Heart right ventricle (tissue), 16 donors: ENCODE measurements around the gene RPS6KA2. TPM values are rescaled to one million over a fixed set of nuclear protein-coding genes. Genes with fewer than 3 reads are reported as not detected.

Experiments used
- ATAC-seq, 8 donors: fragments of 200-7000 bp; cut with Tn5 transposase; one replicate each; pipeline ENCODE4 v1.9.1; 2020; ENCODE audit warnings: mild to moderate bottlenecking in 8 of 8, moderate library complexity in 8 of 8, moderate number of reproducible peaks in 1 of 8
- DNase-seq, 2 donors: peaks; one replicate each; pipeline ENCODE4 v3.0.0-alpha.2; 2020
- H3K27ac ChIP-seq, 10 donors: fragments of 200-600 bp; sonication (generic) in 2 of 10; one replicate each; pipeline versions ENCODE4 v1.5.0 to v1.8.0; 2020 to 2022; ENCODE audit warnings: mild to moderate bottlenecking in 3 of 10
- H3K27me3 ChIP-seq, 7 donors: fragments of 200-600 bp; one replicate each; pipeline ENCODE4 v1.8.0; 2021 to 2022; ENCODE audit warnings: mild to moderate bottlenecking in 2 of 7
- H3K36me3 ChIP-seq, 9 donors: fragments of 200-600 bp; sonication (generic) in 1 of 9; one replicate each; pipeline versions ENCODE4 v1.5.0 to v1.8.0; 2020 to 2022; ENCODE audit warnings: mild to moderate bottlenecking in 2 of 9
- H3K4me1 ChIP-seq, 9 donors: fragments of 200-600 bp; sonication (generic) in 1 of 9; one replicate each; pipeline versions ENCODE4 v1.5.0 to v1.8.0; 2020 to 2022; ENCODE audit warnings: mild to moderate bottlenecking in 4 of 9
- H3K4me3 ChIP-seq, 10 donors: fragments of 200-600 bp; sonication (generic) in 2 of 10; one replicate each; pipeline versions ENCODE4 v1.5.0 to v1.8.0; 2020 to 2022; ENCODE audit warnings: mild to moderate bottlenecking in 7 of 10, moderate library complexity in 2 of 10
- H3K9me3 ChIP-seq, 11 donors: fragments of 200-600 bp in 10 of 11; sonication (generic) in 2 of 11; one replicate each; pipeline versions ENCODE4 v1.5.0 to v1.8.0; 2013 to 2022; ENCODE audit warnings: mild to moderate bottlenecking in 2 of 11, control low read depth in 1 of 11, moderate library complexity in 1 of 11
- CTCF ChIP-seq, 9 donors: fragments of 200-600 bp; sonication (generic) in 2 of 9; IDR thresholded peaks; one replicate each; pipeline versions ENCODE4 v1.5.0 to v1.8.0; 2021 to 2022; ENCODE audit warnings: antibody characterized with exemption in 9 of 9, mild to moderate bottlenecking in 5 of 9, moderate library complexity in 1 of 9
- WGBS, 2 donors: extraction: QIAGEN DNeasy Blood & Tissue Kit; methylation state at CpG; one replicate each; pipeline ENCODE4 v1.1.7; 2013; ENCODE audit warnings: inconsistent platforms in 1 of 2; 5-methylcytosine and 5-hydroxymethylcytosine counted together
- intact Hi-C, 10 donors: fragments of 100-400 bp; cut with DNase I; formaldehyde crosslinking; loops; one replicate each; pipeline versions ENCODE4 v1.11.1 to v1.14.2; 2022
- polyA plus RNA-seq, 2 donors: library from polyadenylated mRNA; stranded (reverse); fragments of 200-250 nt; gene quantifications; one replicate each; pipeline ENCODE4 v1.2.3, GENCODE V29; 2013
- total RNA-seq, 10 donors: library from RNA; stranded (reverse); fragmentation: NEBNext Ultra II Directional in 3 of 10; extraction: Animal tissue kit (Norgen Biotek cat#: 25700) in 3 of 10; gene quantifications; one replicate each; pipeline versions ENCODE4 v1.2.1 to v1.2.4, GENCODE V29; 2021 to 2023
- donor health status: Arrhythmogenic right ventricular cardiomyopathy.
- donor health status: ischemic (EF 13 %, LVEDD 7.1; RV severe dilation, severe dysfunction).
- donor health status: healthy with polysubstance abuse.
- donor health status: DM: no; HTN: yes; CAD: no.
- donor health status: DM: no; HTN: no; CAD: no.
- donor health status: ischemic (EF 25% LVEDD 6.9; RV normal size, moderate dysfunction).
- donor health status: ischemic (EF 25% LVEDD 5.7; RV mildly dilated, moderate dysfunction).
- donor health status: healthy.
- donor health status: DM: yes; HTN: yes; CAD: no.
- donor health status: Ischemic cardiomyopathy.
- donor health status: ischemic (EF 35%, LVEDD 5.7; RV mildly dilated, moderate dysfunction).
- donor health status: nonischemic (EF 11% LVEDD 7.7; RV severe dilation, severe dysfunction).
- donor health status: DM: yes; HTN: yes; CAD: no.
- donor health status: PGD.
- donor health status: ischemic (EF 29% LVEDD 5.4; RV normal size, mild dysfunction).
- donor health status: nonischemic (EF 23%, LVEDD 6.1; RV moderate dilation, normal function).

Gene RPS6KA2
- total and polyA plus RNA-seq, 12 donors: 20.3 to 91.4 (median 73.7) TPM

GRCh38 chr6:166620478-166621113, 6.5 kb downstream of the RPS6KA2 start:
- Histone ChIP-seq H3K27me3 (no peaks in the 10 kb centered on the region), H3K36me3 (peaks cover 0 to 16% (median 0%) of the 10 kb centered on the region in 9 donors), H3K4me3 (no peak overlapping the region), H3K9me3 (no peaks in the 10 kb centered on the region), H3K27ac (peak overlapping the region in 9 of 10 donors; percentile 9 to 67 (median 42)), H3K4me1 (peaks cover 5 to 79% (median 71%) of the 10 kb centered on the region in 9 donors)
- DNase-seq (peak in 1 of 2 donors; percentile 4), ATAC-seq (no peak)
- intact Hi-C loops: loop anchor here in 2 of 10 donors (5.0 to 10.0 kb wide), 2 partner anchors 68 to 136 kb away; no protein-coding TSS in a partner anchor
- WGBS, 2 donors: 60 to 63% methylated on average over 8 of the region's 8 CpGs
- no peak for TF ChIP-seq CTCF (IDR thresholded peaks at IDR 0.05)

- ATAC-seq (peak in 6 of 8 donors; percentile 31 to 58 (median 54)), DNase-seq (peak in 1 of 2 donors; percentile 31)
- Histone ChIP-seq H3K27me3 (no peaks in the 10 kb centered on the region), H3K4me3 (no peak overlapping the region), H3K4me1 (peaks cover 8 to 79% (median 72%) of the 10 kb centered on the region in 9 donors), H3K9me3 (no peaks in the 10 kb centered on the region), H3K36me3 (peaks cover 0 to 16% (median 0%) of the 10 kb centered on the region in 9 donors), H3K27ac (peak overlapping the region in 9 of 10 donors; percentile 9 to 67 (median 42))
- intact Hi-C loops: loop anchor here in 2 of 10 donors (5.0 to 10.0 kb wide), 2 partner anchors 68 to 135 kb away; no protein-coding TSS in a partner anchor
- no peak for TF ChIP-seq CTCF (IDR thresholded peaks at IDR 0.05)
- WGBS, 2 donors: 12 to 23% methylated on average over 3 of the region's 3 CpGs
Measured at GRCh38 chr6:166619912-166620311, 7.1 kb downstream of the RPS6KA2 start.

- Histone ChIP-seq H3K4me1 (peaks cover 12 to 79% (median 72%) of the 10 kb centered on the region in 9 donors), H3K27ac (peak overlapping the region in 8 of 10 donors; percentile 9 to 67 (median 50)), H3K36me3 (peaks cover 0 to 16% (median 0%) of the 10 kb centered on the region in 9 donors), H3K4me3 (no peak overlapping the region), H3K9me3 (no peaks in the 10 kb centered on the region), H3K27me3 (no peaks in the 10 kb centered on the region)
- WGBS, 2 donors: 92 to 95% methylated on average over 27 of the region's 27 CpGs
- TF ChIP-seq CTCF (IDR thresholded peaks at IDR 0.05): no peak
- no peak for ATAC-seq
- DNase-seq: peak in 1 of 2 donors; percentile 2
- intact Hi-C loops: no loop called here
Measured at GRCh38 chr6:166618866-166619761, 7.9 kb downstream of the RPS6KA2 start.

GRCh38 chr6:166618251-166618650, 8.8 kb downstream of the RPS6KA2 start:
- H3K4me3 ChIP-seq: no peak overlapping the region
- H3K27ac ChIP-seq: no peak overlapping the region
- WGBS, 2 donors: 93 to 97% methylated on average over 4 of the region's 4 CpGs
- H3K27me3 ChIP-seq: no peaks in the 10 kb centered on the region
- peaks cover 13 to 78% (median 69%) of the 10 kb centered on the region in 9 donors for H3K4me1 ChIP-seq
- peaks cover 0 to 16% (median 0%) of the 10 kb centered on the region in 9 donors for H3K36me3 ChIP-seq
- DNase-seq: no peak
- H3K9me3 ChIP-seq: no peaks in the 10 kb centered on the region
- no peak for ATAC-seq
- intact Hi-C loops: no loop called here
- TF ChIP-seq CTCF (IDR thresholded peaks at IDR 0.05): no peak
